Measurements from ENCODE around the gene AGER.

The AGER gene

DNA sequence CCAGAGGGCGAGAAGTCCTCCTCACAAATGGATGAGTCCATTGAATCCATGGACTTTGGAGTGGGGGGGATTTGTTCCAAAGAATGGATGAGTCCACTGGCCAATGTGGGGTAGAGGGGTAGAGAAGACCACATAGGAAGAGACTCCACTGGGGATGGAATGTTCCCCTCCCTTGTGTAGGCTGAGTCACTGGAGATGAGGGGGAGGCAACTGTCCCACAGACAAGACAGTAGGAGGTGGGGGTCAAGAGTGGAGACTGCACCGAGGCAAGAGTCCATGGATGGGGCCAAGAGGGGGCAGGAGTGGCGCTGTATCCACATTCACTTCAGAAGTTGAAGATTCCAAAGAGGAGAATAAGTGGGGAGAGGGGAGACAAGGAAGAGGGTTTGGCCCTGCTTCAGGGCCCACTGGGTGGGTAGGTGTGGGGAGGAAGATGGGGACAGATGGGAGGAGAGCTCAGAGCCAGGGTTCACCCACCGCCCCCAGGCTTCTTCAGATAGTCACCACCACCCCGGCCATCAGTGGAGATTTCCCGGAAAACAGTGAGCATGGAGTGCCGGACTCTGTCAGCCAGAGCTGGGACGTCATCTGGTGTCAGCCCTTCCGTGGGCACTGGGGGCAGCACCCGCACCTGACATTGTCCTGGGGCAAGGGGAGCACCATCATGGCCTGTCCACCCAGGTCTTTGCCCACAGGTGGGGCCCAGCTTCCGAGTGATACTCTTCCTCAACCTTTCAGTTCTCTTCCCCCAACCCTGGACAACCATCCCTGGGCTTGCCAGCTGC is 15.1 kb downstream of the AGER start:
- DNase-seq (ENCODE audit: low spot score) = no peak

DNA sequence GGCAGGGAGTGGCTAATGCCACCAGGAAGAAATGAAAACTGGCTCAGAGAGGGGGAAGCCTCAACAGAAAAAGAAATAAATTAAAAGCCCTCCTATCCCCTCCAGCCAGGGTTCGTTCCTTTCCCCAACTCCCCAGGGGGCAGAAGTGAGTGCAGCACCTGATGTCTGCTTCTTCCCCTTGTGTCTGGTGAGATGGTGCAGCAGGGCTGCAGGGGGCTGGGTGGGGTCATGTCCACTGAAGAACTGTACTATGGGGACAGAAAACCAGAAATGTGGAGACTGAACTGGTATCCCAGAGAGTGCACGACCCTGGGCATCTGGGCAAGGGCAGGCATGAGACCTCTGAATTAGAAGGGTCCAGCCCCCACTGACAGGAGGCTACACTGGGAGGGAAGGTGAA is 15.7 kb downstream of the AGER start:
- DNase-seq (ENCODE audit: low spot score) = no peak

DNA sequence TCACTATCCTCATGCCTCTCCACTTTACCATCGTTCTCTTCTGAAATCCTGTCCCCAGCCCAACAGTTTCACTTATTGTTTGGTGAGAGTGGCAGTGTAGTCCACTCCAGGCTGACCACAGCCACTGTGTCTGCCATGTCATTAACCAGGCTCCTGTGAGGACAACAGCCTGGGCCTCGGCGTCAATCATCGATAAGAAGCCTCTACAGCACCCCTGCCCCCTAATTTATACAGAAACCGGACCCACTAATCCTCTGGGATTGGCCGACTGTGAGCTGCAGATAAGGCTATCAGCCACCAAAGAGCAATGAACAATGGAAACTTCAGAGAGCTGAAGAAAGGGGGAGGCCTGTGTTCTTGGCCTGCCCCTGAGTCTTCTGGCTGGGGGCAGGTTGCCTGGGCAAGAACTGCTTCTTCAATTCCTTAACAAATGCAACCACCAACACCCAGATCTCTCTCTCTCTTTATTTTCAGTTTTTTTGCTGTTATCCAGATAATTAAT is 16.2 kb downstream of the AGER start:
- no peak for DNase-seq (ENCODE audit: low spot score)

- no peak for DNase-seq (ENCODE audit: low spot score)
Observed at GRCh38 chr6:32167154-32167760, 16.8 kb downstream of the AGER start.

GRCh38 chr6:32166411-32167061 is 17.5 kb downstream of the AGER start:
- DNase-seq (ENCODE audit: low spot score) = no peak

DNA sequence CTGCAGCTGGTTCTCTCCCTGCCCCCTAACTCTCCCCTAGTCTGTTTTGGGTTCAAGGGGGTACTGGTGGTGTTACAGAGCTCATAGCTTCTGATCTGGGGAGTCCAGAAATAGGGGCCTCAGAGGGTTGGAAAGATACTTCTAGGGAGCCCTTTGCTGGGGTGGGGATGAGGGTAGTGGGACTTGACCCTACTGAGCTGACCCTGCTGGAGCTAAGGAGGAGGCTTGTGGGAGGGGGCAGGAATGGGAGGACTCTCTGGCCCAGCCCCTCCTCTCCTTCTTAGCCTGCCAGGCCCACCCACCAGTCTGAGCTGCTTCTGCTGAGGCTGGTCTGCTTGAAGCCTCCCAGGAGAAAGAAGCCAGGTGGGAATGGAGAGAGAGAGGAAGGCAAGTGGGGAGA is 19.8 kb downstream of the AGER start, which contains the start of gene EGFL8:
Gene EGFL8, plus strand, starts transcription at position 301 of the 400 bp plus-strand sequence. CDS start 1,571 bp downstream, outside the sequence.
- no peak for DNase-seq (ENCODE audit: low spot score)

DNA sequence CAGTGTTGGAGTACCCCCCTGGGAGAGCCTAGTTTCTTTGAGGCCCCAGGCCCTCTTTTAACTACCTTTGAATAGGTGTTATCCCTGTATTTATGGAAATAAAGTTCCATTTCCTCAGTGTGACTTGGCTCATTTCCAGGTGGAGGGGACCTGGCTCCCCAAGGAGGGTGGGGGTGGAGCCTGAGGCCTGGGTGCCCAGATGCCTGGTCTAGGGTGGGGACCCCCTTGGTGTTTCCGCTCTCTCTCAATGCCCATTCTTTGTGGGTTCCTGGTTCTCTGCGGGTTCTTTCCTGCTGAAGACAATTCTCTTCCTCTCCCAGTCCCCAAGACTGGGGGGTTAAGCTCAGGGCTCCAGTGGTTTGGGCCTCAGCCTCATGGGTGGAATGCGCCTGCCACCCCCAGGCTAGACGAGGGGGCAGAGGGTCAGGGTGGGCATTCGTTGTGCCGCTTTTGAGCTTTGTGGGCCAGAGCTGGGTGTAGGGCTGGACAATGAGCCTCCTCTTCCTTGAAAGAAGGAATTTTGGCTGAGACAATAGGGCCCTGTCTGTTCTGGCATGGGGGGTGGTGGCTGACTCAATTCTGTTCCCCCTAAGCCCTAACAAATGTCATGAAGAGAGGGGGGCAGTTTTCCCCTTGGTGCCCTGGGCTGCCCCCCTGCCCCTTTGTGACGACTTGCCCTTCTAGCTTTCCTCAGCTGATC is 20.3 kb downstream of the AGER start:
- no peak for DNase-seq (ENCODE audit: low spot score)

GRCh38 chr6:32158052-32158451 is 26.0 kb downstream of the AGER start:
- no peak for DNase-seq (ENCODE audit: low spot score)

GRCh38 chr6:32156891-32157290 is 27.2 kb downstream of the AGER start:
- DNase-seq (ENCODE audit: low spot score) = no peak

- DNase-seq (ENCODE audit: low spot score) = peak; percentile 85
Observed at GRCh38 chr6:32154514-32155161, 29.4 kb downstream of the AGER start.

DNA sequence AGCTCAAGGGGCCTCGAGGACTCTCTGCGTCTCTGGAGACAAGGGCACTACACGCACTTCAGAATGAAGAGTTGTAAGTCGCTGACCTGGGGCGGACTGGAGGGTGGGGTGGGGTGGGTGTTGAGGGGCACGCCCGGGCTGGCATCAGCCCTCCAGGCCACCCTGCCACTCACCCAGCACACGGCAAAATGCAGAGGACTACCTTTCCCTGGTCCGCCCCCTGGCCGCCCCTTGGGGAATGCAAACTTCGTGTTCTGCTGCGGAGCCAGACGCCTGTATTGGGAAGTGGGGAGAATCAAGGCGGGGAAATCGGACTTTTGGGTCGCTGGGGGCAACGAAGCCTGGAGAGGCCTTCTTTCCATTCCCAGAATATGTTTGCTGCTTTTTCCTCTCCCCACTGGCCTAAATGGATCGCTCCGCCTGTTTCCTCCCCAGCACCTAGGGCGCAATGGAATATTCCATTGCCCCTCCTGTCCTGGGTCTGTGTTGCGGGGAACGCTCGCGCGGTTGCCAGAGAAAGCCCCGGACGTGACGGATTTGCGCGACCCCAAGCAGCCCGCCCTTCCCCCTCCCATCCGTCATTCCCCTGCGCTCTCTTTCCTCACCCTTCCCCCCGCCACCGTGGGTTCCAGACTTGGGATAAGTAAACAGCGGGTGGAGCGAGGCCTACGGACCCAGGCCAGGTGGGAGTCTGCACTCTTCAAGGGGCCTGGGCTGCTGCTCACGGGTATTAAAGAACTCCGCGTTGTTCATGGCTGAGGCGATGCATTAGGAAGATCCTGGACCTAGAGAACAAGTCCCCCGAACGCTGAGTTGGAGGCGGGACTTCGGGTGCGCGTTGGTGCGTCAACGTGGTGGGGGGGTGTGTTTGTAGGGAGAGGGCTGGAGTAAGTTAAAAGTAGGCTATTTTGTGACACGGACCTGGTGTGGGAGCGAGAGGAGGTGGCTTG is 30.2 kb downstream of the AGER start, which contains the start of gene PPT2:
Gene PPT2, plus strand, starts transcription at position 578 of the 950 bp plus-strand sequence. CDS start 454 bp downstream, outside the sequence.
- DNase-seq (ENCODE audit: low spot score) = peak; percentile 93

GRCh38 chr6:32152769-32153563 is 31.1 kb downstream of the AGER start:
- DNase-seq (ENCODE audit: low spot score) = no peak

DNA sequence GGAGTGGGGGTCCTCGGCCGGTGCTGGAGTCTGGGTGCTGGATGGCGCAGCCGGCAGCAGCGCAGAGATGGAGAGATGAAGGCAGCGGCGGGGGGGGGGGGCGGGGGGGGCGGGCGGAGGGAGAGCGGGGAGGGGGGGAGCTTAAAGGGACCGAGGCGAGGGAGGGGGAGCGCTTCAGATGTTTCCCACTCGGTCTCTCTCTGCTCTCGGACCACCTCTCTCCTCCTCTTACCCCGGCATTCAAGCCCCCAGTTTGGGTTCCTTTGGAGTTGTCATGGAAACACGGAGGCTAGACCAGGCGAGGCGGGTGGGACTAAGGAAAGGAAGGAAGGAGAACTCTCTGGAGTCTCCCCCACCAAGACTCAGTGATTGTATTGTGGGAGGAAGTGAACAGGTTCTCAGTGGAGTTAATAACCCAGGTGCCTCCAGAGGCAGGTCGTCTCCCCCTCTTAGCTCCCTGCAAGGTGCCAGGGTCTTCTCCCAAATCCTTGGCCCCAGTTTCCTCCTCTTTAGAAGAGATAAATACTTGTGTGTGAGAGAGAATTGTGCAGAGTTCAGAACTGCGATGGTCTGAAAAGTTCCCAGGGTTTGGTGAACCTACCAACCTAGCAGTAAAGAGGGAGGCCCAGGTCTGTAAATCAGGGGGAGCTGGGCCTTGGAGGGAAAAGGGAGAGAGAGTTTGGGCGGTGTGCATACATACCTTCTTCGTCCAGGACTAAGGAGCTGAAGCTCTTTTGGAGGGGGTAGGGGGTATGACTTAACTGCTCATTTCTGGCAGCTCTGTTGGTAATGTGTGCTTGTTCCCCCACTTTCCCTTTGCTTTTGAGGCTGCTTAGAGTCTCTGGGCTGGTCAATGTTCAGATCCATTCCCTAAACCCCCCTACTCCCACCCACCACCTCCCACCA is 31.9 kb downstream of the AGER start, which contains the start of gene PRRT1:
Gene PRRT1, minus strand, starts transcription at position 77 of the 906 bp plus-strand sequence. CDS start 112 bp downstream, outside the sequence.
- DNase-seq (ENCODE audit: low spot score) = no peak

DNA sequence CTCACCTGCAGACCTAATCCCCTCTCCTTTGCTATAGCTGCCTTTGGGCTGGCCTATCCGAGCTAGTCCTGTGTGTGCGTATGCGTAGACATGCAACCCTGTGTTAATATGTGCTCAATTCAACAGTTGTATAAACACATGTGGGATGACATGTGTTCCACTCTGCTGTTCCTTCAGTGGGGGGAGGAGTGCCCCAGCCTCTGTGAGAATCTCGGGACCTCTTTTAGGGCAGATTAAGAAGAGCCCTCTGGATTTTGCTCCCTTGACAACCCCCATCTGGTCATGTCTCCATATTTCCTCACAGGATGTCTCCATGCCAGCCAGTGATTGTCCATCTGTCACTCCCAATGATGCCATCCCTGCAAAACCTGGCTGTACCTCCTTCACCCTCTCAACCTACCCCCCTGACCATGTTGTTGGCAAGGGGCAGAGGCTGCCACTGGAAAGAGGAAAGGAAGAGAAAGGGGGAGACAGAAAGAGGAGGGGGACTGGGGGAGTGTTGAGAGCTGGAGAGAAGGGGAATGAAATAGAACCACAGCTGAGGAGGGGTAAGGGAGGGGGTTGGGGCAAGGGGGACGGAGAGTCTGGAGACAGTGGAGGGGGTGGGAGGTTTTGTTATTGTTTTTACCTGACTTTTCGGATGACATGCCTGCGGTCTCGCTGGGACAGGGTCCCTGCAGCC is 32.7 kb downstream of the AGER start:
- DNase-seq (ENCODE audit: low spot score) = peak; percentile 67

DNA sequence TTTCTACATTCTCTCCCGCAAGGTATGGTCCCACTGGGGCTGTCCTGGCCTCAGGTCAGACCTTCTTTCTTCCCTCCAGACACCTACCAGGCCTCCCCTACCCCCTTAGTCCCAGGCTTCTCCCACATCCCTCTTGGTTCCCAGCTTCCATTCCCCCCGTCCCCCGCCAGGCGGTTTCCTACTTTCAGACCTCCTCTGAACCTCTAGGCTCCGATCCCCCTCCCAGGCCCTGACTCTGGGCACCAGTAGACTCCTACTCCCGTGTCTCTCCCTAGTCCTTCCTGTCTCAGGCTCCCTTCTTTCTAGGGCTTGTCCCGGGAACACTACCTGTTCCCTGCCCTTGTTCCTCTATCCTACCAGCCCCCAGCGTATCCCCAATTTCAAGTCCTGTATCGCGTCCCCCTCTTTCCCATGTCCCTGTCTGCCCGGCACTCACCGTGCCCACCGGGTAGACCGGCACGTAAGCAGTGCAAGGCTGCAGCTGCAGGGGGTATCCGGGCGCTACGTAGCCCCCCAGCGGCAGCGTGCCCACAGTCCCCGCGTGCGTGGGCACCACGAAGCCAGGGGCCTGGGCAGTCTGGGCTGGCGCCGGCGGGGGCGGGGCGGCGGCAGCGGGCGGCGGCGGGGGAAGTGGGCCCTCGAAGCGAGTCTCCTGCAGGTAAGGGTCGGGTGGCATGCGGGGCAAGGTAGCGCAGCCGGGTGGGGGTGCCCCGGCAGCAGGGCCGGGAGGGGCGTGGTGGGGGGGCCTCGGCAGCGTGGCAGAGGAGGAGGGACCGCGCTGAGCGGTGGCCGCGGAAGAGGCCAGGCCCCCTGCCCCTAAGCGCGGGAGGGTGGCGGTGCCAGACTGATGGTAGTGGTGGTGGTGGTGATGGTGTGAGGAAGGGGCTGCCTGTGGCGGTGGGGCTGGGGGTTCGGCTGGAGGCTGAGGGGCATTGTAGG is 33.9 kb downstream of the AGER start:
- DNase-seq (ENCODE audit: low spot score) = no peak

DNA sequence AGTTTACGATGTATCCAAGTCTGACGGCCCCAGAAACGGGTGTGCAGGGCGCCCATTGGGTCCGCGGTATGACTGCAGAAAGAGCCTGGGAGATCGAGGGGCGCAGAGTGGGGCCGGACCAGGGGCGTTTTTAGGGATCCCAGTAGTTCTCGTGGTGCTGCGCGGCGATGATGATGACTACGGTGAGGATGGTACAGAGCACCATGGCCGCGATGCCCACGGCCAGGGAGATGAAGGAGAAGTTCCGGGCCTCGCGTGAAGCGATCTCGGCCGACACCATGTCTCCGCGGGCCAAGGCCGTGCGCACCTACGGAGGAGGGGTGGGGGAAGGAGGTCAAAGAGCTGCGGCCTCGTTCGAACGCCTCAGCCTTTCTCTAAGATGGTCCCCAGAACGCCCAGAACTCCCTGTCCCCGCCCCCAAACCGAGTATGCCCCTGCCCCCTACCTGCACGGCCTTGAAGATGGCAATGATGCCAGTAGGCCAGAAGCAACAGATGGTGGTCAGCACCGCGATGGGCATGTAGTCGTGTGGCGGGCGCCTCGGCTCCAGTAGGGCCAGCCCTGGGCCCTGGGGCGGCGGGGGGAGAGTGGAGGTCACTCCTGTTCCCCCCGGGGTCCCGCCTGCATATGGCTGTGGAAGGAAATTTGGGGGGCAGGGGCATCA is 34.8 kb downstream of the AGER start:
- DNase-seq (ENCODE audit: low spot score) = no peak
